GM21390 (cell line): ENCODE data around the gene CACNA1H.
"Not testable (repeated sequence)": the region's sequence is repeated elsewhere in the genome, so short reads cannot be mapped to it uniquely, and the experiment has no call there.

Source experiments
- ATAC-seq: cut with Tn5 transposase; IDR thresholded peaks from one replicate; pipeline ENCODE4 v1.9.1; 2021; ENCODE audit not compliant: unreplicated experiment

Gene CACNA1H

DNA sequence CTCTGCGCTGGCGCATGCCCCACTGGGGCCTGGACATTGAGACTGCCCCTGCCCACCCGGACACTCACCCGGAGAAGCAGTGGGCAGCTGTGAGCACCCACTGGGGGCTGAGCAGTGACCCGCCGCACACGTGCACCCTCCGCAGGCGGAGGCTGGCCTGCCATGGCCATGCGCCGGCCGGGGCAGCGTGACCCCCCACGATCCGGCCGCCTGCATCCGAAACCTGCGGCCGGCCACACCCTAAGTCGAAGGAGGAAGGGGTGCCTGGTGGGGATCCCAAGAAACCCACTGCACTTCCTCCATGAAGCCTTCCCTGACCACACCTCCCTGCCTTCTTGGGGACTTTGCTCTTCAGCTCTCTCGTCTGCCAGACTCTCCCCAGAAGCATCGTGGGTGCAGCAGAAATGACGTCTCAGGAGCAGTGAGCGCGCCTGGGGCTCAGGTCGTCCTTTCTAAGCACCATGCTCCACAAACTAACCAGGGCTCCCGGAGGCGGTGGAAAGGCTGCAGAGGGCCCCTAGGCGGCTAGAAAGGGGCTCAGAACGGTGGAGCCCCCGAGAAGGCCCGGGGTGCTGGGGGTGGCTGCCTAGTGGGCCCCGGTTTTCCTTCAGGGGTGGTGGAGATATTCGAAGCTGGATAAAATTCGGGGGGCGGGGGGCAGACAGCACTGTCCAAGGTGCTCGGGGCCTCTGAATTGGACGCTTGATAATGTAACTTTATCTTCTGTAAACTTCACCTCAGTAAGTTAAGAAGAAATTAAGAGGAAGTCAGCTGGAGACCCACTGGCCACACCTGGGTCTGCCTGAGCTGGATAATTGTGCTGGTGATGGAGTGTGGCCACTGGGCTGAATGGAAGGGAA is 70.7 kb downstream of the CACNA1H start:
- ATAC-seq: no peak

DNA sequence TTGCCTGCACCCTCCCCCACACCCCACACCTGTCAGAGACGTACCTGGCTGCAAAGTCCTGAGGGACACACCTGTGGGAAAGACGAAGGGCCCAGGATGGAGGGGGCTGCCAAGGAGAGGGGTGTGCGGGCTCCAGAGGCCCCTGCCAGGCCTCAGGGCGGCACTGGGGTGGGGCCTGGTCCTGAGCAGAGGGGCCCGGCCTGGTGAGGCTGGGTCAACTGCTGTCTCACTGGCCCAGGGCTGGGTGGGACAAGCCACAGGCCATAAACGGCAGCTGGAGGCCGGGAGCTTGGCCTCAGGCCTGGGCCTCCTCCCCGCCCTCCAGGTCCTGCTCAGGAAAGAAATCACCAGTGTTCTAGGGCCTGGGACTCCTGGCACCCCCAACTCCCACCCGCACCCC is 71.7 kb downstream of the CACNA1H start:
- ATAC-seq: no peak

DNA sequence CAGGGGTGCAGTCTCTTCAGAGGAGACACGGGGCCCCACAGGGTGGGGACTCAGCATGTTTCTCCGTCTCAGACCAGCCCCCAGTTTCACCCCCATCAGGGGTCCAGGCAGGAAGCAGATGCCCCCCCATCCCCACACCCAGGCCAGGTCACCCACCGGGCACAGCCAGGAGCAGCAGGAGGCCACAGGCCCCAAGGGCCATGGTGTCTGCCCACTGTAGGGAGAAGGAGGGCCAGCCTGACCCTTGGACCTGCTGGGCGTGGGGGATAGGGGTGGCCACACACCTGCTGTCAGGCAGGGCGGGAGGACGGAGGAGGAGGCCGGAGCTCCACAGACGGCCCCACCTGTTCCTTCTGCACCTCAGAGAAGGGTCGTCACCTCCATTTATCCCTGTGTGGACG is 72.1 kb downstream of the CACNA1H start, which contains the start of gene TPSG1:
Gene TPSG1, minus strand, starts transcription at position 218 of the 401 bp plus-strand sequence. Its CDS starts 16 bp downstream, at position 202.
- ATAC-seq: no peak

- ATAC-seq: not testable (repeated sequence)
These were observed 72.9 kb downstream of the CACNA1H start for GRCh38 chr16:1225728-1226311.

DNA sequence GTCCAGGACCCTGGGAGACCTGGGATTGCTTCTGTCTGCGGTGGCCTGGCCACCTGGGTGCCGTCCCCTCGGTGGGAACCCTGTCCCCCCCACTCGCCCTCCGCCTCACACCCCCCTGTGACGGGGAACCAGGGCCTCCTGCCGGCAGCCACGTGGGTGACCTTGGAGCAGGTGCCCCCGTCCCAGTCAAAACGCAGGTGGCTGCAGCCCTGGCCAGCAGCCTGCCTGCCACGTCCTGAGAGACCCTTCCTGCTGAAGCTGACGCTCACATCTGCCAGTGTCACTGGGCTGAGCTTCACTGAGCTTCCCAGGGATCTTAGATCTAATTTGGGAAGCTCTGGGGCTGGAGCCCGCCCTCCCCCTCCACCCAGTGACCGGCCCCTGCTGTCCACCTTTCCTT is 73.8 kb downstream of the CACNA1H start:
- ATAC-seq: not testable (repeated sequence)

- ATAC-seq: not testable (repeated sequence)
These were observed 75.3 kb downstream of the CACNA1H start for GRCh38 chr16:1228227-1228626.

DNA sequence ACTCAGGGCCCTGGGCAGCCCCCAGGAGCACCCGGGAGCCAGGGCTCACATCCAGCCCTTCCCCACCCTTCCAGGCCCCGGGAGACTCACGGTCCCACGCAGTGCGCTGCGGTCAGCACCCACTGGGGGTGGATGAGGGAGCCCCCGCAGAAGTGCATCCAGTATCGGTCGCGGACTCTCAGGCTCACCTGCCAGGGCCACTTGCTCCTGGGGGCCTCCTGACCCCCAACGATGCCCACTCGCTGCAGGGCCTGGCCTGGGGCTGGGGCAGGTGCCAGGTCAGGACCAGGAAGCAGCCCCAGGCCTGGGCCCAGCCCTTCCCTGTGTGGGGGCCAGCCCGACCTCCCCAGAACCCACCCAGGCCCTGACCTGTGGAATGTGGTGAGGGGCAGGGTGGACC is 76.6 kb downstream of the CACNA1H start:
- ATAC-seq: not testable (repeated sequence)

DNA sequence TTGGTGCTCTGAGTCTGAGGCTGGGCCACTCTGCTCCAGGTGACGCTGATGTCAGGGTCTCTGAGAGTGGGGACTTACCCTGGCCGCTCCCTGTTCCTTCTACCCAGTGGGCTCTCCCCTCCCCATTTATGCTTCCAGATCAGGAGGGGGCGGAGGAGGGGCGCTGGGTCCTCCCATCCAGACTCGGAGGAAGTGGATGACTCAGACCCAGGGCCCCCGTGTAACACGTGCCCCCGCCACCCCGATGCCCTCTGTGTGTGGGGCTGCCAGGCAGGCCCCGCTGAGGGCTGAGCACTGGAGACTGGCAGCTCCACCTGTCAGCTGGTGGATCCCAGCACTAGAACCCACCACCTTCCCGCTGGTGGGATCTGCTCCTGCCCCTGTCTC is 77.2 kb downstream of the CACNA1H start, which contains the start of gene TPSB2:
Gene TPSB2, minus strand, starts transcription at position 101 of the 387 bp plus-strand sequence. CDS start 233 bp downstream, outside the sequence.
- not testable (repeated sequence) for ATAC-seq

- not testable (repeated sequence) for ATAC-seq
These were observed 77.7 kb downstream of the CACNA1H start for GRCh38 chr16:1230471-1231212.

- not testable (repeated sequence) for ATAC-seq
These were observed 78.4 kb downstream of the CACNA1H start for GRCh38 chr16:1231301-1231700.

GRCh38 chr16:1232049-1232748 is 79.3 kb downstream of the CACNA1H start:
- not testable (repeated sequence) for ATAC-seq

DNA sequence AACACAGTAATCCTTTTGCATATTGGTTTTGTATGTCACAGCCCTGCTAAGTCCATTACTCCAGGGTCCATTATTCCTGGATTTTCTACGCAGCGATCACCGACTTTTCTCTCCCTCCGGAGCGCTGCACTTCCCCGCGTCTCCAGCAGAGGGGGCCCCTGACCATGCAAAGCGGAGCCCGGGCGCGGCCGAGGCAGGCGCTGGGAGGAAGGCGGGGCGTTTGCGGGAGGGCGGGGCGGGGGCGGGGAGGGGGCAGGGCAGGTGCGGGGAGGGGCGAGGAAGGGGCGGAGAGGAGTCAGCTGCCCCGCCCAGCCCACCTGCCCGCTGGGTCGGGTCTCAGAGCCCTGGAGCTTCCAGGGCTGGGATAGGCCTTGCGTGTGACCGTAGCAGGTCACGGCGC is 83.8 kb downstream of the CACNA1H start:
- not testable (repeated sequence) for ATAC-seq

- ATAC-seq: no peak
These were observed 85.1 kb downstream of the CACNA1H start for GRCh38 chr16:1237990-1238389.

- not testable (repeated sequence) for ATAC-seq
These were observed 86.0 kb downstream of the CACNA1H start for GRCh38 chr16:1238909-1239308.

GRCh38 chr16:1239575-1239974 is 86.7 kb downstream of the CACNA1H start:
- not testable (repeated sequence) for ATAC-seq

DNA sequence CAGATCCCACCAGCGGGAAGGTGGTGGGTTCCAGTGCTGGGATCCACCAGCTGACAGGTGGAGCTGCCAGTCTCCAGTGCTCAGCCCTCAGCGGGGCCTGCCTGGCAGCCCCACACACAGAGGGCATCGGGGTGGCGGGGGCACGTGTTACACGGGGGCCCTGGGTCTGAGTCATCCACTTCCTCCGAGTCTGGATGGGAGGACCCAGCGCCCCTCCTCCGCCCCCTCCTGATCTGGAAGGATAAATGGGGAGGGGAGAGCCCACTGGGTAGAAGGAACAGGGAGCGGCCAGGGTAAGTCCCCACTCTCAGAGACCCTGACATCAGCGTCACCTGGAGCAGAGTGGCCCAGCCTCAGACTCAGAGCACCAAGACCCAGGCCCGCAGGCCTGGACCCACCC is 87.5 kb downstream of the CACNA1H start, which contains the start of gene TPSAB1:
Gene TPSAB1, plus strand, starts transcription at position 270 of the 400 bp plus-strand sequence. CDS start 234 bp downstream, outside the sequence.
- ATAC-seq: not testable (repeated sequence)

DNA sequence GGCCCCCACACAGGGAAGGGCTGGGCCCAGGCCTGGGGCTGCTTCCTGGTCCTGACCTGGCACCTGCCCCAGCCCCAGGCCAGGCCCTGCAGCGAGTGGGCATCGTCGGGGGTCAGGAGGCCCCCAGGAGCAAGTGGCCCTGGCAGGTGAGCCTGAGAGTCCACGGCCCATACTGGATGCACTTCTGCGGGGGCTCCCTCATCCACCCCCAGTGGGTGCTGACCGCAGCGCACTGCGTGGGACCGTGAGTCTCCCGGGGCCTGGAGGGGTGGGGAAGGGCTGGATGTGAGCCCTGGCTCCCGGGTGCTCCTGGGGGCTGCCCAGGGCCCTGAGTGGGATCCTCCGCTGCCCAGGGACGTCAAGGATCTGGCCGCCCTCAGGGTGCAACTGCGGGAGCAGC is 88.2 kb downstream of the CACNA1H start:
- ATAC-seq: not testable (repeated sequence)

GRCh38 chr16:1243363-1243762 is 90.5 kb downstream of the CACNA1H start:
- ATAC-seq: not testable (repeated sequence)

DNA sequence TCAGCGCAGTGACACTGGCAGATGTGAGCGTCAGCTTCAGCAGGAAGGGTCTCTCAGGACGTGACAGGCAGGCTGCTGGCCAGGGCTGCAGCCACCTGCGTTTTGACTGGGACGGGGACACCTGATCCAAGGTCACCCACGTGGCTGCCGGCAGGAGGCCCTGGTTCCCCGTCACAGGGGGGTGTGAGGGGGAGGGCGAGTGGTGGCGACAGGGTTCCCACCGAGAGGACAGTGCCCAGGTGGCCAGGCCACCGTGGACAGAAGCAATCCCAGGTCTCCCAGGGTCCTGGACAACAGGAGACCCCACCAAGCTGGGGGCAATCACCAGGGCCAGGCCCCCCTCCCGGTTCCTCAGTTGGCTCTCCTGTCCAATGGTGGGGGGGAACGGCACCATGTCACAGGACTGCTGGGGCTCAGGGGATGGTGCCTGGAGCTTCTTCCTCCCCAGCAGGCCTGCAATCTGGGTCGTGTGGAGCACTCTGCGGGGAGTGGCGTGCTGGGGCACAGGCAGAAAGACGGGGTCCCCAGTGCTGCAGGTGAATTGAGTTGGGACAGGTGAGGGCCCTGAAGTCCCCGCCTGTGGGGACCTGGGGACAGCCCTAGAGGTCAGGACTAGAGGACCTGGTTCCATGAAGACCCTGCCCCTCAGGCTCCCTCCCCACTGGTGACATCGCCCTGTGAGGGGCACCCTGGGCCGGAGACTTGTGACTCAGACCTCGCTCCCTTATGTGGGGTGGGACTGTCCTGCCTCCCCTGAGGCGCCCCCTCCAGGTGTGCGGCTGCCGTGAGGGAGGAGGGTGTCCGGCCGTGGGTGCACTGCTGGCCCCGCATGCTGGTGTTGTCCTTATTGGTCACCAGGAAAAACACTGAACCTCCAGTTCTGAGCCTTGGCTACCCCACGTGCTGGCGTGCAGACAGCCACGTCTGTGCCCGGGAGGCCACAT is 91.3 kb downstream of the CACNA1H start:
- ATAC-seq: not testable (repeated sequence)
